Tongue (tissue), 2 donors: ENCODE results near the gene SC5D. TPM values are rescaled to one million over a fixed set of nuclear protein-coding genes. Genes with fewer than 3 reads are reported as not detected.
A peak's percentile ranks its signal among the peaks of the same experiment; 100 is the strongest.

Source experiments
- DNase-seq: peaks from one replicate; pipeline ENCODE4 v3.0.0-alpha.2; 2015
- total RNA-seq: library from RNA; depleted of rRNA; stranded (reverse); fragments of >200 nt; gene quantifications from one replicate; pipeline ENCODE4 v1.2.3, GENCODE V29; 2014

The SC5D gene
- total RNA-seq, 1 donor from 2014 or later = 37.4 TPM

DNA sequence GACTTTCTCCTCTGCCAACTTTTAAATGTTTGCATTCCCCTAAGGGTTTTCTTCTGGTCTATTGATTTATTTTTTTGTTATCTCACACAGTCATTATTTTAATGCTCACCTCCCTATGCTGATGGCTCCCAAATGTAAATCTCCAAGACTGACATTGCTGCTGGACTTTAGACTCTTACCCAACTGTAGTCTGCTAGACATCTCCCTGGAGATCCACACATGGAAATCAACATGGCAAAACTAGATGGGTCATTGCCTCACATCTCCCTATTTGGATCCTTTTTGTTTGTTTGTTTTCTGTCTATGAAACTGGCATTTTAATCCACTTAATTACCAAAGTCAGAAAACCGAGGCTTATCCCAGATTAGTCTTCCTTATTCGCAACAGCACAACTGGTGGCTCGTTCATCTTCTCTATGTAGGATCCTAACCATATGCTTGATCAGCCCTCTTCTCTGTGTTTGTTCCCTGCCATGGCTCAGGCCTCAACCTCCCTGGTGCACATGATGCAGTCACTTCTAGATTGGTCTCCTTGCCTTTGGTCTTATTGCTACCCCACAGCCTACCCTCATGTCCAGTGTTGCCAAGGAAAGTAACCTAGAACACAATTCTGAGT lies 37.3 kb downstream of the SC5D start:
- DNase-seq = no peak

DNA sequence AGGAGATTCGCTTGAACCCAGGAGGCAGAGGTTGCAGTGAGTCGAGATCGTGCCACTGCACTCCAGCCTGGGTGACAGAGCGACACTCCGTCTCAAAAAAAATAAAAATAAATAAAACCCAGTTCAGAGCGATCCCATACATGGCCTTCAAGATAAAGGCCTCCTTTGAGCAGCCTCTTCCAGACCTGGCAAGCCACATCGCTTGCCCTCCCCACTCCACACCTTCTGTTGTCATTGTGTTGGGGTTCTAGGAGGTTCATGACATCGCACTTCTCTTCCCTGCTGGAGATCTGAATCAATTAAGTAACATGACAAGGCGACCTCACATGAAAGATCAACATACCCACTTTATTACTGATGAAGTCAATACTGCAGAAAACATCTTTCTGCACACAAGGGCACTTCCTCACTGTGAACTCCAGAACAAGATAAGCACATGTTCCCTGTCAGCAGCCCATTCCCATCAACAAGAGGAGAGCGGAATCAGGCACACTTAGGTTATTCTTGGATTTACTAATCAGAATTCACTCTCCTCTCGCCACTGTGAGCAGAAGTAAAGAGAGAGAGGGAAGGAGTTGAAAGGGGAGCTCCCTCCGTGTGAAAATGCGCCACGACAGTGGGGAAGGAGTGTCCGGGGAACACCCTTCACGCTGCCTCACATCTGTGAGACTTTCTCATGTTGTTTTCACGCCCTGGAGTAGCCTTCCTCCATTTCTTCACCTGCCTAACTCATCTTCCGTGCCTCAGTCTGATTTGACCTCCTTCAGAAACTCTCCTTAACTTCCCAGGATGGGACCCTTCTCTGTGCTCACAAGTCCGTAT lies 38.3 kb downstream of the SC5D start:
- DNase-seq = no peak

DNA sequence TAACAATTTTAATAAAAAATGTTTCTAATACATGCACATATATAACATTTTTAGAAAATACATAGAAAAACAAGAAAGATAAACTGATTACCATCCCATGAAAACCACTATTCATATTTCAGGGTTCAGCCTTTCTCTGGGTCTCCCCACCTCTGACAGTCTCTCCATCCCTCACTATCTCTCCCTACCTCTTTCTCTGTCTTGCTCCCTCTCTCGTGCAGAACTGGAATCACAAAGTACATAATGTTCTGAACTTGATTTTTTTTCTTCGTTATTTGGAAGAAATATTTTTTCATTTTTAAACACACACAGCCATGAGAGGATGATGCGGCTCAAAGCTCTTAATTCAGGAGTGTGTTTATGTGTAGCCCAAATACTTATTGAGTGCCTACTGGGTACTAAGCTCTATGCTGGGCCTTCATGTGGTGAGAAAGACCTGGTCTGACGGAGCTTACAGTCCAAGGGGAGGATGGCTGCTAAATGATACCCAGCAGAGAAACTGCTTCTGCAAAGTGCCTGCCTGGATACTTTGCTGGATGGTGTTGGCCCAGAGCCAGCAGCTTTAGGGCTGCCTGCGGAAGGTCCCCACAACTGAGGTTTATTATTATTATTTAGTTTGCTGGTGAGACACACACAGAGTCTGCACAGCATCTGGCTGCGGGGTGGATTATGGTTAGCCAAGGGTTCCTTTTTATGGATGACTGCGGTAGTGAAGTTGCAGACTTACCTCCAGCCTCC lies 42.6 kb downstream of the SC5D start:
- DNase-seq = peak; percentile 18

DNA sequence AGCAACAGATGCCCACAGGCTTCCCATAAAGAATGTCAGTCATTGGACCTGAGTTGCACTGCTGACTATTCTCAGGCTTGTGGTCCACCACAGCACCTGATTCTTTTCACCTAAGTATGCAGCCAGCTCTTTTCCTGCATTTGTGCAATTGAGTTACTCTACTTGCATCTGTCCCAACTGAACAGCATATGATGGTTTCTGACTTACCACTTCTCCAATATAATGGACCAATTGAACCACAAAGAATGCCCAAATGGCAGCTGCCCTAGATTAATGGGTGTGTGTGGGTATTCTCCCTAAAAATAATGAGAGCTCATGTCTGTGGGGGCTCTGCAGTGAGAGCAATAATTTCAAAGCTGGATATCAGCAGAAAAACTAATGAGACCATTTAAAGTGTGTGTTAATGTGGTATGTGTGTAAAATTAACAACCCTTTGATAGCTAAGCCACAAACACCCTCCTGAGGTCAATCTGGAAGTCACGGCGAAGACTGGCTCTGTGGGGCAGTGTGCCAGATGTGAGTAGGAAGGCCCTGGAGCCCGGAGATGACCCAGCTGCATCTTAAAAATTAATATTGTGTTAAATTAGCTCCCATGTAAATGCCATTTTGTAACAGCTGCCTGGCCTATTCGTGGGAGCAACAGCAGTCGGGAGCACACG lies 43.8 kb downstream of the SC5D start:
- peak; percentile 36 for DNase-seq

DNA sequence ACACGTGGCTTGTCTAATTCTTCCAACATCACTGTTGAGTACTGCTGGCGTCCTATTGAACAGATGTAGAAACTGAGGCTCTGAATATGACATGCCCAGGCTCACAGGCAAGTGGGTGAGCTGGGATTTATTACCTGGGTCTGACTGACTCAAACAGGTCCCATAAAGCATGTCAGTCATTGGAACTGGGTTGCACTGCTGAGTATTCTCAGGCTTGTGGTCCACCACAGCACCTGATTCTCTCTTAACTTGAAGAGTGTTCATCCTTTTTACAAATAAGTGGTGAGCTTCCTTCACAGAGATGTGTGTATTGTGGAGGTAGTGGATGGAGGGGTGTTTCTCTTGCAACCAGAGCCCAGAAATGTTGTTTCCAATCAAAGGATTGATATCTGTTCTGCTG lies 44.5 kb downstream of the SC5D start:
- DNase-seq = no peak

DNA sequence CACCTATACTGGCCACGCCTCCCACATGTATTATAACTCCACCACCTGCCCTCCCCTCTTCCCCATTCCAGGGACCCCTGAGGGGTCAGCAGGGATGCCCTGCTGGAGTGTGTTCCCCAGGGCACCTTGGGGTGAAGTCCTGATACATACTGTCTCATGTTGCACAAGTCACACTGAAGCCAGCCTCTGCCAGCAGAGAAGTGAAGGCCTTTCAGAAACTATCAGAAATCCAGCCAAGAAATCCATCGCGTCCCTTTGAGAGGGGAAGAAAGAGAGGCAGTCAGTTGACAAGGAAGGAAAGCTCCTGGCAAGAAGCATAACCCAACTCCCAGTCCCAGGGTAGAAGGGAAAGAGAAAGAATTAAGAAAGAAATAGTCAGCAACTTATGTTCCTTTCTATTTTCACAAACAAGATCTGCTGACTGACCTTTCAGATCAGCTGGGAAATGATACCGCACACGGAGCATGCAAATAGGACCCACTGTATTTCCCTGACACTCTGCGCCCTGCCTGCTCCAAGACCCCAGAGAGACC lies 45.2 kb downstream of the SC5D start:
- no peak for DNase-seq

DNA sequence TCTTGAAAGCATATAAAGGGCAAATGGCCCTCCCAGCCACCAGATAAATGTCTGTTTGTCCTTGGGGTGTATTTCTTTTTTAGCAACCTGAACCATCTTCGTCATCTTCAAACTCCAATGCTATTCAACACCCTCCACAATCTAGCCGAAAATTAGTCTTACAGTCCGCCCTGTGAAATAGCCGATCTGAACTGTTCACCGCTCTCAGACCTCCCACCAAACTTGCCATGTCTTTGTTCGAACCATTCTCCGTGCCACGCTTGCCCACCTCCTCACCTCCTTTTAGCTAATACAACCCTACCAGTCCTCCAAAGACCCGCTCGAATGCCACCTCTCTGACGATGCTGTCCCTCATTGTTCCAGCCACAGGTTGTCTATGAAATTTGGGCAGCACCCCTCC lies 46.0 kb downstream of the SC5D start:
- DNase-seq = no peak

DNA sequence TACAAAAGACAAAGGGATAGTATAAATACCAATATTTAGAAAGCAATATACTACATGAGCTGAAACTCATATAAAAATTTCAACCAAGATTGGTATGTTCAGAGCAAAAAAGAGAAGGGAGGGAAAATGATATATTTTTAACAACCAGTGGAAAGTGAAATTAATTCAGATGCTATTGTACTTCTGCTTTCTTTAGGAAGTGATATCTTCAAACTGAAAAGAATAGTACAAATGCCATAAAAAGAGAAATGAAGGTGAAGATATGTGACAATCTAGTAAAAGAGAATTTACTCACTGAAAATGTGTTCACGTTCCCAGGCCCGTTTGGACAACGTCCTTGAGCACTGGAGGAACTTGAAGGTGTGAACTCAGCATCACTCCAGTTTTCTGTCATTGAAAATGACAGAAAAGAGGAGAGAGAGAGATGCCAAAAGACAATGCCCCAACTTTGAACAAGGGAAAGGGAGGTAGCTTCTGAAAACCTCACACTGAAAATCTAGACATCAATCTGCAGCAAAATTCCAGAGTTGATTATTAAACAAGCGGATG lies 47.5 kb downstream of the SC5D start:
- DNase-seq = no peak

DNA sequence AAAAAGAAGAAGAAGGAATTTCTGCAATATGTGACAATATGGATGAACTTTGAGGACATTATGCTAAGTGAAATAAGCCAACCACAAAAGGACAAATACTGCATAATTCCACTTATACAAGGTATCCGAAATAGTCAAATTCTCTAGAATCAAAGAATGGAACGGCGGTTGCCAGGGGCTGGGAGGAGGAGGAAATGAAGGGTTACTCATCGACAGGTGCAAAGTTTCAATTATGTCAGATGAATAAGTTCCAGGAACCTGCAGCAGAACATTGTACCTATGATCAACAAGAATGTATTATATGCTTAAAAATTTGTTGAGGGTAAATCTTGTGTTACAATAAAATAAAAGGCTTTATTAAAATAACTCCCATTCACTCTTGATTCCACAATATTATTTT lies 49.0 kb downstream of the SC5D start:
- DNase-seq = no peak

DNA sequence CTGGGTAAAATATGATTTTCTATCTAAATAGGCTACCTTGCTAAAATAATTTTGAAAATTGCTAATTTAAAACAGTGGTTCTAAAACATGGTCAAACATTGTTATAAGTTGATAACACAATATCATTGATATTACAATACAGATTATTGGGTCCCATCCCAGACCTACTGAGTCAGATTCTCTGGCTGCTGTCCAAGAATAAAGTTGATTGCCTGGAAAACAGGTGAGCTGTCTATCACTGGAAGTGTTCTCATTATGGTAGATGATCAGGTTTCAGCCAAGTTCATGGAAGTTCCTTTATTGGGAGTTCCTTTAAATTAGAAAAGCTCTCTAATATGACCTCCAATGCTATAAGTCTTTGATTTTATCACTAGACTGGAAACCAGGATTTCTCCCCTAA lies 52.3 kb downstream of the SC5D start:
- DNase-seq = no peak

DNA sequence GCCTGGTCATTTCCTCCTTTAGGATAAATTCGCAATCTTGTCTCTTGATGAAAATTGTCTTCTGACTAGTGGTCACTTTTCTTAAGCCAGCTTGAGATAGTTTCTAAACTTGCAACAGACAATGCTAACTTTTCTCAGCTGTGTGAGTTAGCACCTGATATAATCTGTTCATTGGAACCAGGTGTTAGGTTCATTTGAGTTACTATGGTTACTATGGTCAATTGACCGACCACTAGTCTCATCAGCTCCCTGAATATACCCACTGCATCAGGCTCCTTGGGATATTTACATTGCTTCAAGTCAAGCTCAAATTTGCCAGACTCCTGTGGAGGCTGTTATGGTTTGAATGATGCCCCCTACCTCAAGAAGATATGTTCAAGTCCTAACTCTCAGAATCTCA lies 54.5 kb downstream of the SC5D start:
- no peak for DNase-seq

DNA sequence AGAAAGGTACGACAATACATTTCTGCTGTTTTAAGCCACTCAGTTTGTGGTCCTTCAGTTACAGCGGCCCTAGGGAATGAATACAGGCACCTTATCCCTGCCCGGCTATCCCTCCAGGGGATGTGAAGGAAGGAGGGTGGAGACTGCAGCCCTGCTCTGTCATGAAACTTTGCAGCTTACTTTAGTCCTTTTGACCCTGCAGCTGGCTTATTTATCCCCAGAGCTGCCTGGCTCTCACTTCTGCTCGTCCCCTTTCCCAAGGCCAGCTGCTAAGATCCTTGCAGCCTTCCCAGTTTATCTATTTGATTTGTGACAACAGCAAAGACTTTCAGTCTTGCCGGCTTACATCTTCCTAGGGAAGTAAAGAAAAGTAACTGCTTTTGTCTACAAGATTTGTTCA lies 55.2 kb downstream of the SC5D start:
- DNase-seq = peak; percentile 37

DNA sequence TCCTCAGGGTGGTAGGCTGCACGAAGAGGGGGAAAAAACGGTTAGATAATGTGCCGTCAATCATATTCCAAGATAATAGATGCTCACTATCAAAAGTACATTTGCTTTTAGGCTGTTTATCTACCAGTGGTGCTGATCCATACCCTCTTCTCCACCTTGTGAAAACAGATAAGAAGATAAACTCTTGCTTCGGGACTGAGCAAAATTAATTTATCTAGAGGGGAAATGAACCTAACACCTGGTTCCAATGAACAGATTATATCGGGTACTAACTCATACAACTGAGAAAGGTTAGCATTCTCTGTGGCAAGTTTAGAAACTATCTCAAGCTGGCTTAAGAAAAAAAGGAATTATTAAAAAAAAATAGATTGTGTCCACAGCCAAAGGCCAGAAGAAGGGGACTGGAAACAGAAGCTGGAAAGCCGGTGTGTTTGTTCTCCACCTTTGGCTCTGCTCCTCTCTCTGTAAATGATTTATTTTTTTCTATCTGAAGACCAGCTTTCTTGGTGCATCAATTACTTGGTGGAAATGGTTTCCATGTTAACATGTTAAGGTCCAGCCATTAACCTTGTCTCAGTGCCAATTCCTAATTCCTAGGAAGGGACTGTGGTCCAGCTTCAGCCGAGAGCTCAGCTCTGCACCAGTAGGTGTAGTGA lies 55.8 kb downstream of the SC5D start:
- DNase-seq = no peak

DNA sequence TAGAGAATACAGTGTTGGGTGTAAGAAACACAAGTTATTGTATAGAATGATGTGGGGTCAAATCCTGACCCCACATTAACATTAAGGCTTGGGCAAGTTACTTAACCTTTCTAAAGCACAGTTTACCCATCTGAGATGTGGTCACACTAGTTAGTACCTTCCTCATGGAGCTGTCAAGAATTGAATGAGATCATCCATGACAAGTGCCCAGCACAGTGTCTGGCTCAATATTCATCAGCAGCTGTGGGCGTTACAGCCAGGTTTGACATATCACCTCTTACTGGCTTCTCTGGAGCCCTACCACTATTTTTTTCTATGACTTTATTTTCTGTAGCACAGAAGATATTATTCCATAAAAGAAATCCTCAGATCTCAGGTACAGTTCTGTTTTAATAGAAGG lies 57.2 kb downstream of the SC5D start:
- no peak for DNase-seq

DNA sequence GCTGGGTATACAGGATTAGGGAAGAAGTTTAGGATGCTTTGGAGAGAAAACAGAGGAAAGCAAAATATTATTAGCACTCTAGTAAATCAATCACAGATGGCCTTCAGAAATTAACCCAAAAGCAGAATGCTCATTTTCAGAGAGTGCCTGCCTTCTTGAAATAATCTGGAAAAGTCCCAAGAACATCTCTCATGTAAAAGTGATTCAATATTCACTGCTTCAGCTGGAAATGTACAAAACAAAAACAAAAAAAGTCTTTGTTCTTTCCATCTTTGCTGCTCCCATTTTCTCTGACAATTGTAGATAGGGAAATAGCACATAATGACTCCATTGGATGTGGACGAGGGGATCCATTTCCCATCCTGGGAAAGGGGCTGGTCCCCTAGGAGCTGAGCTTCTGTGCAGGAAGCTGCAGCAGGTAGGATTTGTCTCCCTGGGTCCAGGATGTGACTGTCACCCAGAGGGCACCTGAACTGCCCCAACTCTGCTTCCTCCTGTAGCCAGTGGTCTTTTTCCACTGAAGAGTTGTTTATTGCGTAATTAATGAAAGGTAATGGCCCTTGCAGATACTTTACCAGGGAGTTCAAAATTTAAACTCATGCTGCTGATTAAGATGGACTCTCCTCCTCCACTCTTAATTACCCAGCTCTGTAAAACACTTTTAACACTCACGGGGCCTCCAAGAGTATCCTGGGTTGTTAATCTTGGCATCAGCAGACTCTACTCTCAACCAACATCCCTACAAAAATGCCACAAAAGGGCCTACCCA lies 57.9 kb downstream of the SC5D start:
- peak; percentile 18 for DNase-seq

DNA sequence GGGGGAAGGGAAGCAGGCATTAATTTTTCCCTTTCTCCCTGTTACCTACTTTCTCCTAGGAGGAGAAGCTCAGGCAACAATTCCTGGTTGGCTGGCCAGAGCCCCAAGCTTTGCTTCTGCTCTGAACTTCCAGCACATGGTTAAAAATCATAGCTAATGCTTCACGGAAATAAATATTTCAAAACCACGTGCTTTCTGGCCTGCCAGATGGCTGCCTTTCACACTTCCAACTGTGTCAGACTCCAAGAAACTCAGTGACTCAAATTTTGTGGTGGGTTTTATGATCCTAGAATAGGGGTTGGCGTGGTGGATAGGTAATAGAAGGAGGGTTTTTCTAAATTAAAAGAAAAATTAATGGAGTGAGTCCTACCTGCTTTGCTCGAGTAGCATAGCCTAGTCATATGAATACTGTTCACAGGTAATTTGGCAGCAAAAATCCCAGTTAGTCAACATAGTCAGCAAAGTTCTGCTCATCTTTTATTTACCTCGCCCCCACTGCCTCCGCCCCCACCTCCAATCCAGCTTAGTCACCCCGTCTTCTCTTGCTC lies 58.6 kb downstream of the SC5D start:
- peak; percentile 64 for DNase-seq

DNA sequence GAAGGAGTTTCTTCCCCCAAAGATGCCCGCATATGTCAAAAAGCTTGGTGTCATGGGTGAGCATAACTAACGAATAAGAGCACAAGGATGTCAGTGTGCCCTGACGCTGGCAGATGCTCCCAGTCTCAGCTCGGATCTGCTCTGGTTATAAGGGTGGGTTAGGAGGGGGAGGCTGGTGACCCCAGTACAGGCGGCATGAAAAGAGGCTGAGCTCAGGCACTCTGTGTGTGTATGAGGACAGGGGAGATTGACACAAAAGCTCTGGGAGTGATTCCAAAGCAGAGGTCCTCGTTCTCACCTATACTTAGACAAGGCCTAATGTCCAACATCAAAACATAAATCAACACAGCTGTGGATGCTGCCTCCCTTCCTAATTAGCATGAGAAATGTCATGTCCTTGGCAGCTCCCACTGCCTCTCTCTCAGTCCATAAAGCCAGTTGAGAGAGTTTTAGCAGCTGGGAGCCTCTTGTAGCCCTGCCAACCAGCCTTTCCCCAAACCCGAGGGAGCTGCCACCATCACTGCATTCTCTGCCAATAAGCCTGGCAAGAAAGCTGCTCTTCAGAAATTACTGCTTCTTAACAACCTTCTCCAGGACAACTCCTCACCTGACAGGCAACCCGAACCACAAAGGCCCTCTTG lies 59.8 kb downstream of the SC5D start:
- DNase-seq = peak; percentile 94

DNA sequence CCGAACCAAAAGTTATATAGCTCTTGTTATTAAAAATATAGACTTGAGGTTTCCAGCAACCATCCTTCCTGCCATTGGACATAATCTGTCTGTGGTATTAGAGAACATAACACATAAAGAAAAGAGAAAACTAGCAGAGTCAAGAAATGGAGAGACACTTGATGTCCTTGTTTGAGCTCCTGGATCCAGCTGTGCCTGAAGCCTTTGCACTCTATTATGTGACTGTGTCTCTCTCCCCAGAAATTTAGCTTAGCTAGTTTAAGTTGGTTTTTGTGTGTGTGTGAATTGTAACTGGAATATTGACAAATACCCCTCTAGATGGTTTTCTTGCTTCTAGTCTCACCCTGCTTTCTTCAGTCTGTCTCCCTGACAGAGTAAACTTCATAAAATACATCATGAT lies 61.6 kb downstream of the SC5D start:
- no peak for DNase-seq

DNA sequence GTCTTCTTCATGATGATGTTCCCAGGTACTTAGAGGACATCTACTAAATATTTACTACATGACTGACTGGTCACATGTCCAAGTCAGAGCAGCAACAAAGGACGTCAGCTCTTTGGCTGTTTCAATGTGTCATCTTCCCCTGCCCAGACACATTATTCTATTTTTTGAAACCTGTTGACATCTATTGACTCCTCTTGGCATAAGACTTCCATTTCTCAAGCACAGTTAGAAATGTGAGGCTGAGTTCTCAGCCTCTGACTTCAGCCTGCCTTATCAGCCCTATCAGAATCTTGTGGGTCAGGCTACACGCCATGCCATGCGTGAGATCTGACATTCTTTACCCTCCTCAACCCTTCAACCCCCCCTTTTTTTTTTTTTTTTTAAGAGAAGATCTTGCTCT lies 63.8 kb downstream of the SC5D start:
- no peak for DNase-seq
